Choroid plexus epithelial cell (primary cell): ENCODE measurements around the gene ZMIZ2.

ENCODE experiments used
- DNase-seq: peaks from one replicate; pipeline ENCODE4 v3.0.0-alpha.2; 2010; ENCODE audit warnings: low read depth
- H3K4me3 ChIP-seq: 2 replicates; pipeline ENCODE4 v1.5.1; 2011; ENCODE audit warnings: low read depth, mild to moderate bottlenecking, control low read depth, low read length, moderate library complexity
- TF ChIP-seq, protein P1 (sequence below): conservative IDR thresholded peaks from 2 replicates; pipeline ENCODE4 v1.5.1; 2011; ENCODE audit warnings: low read depth, mild to moderate bottlenecking, control low read depth, inconsistent platforms, low read length, moderate library complexity

The ZMIZ2 gene

DNA sequence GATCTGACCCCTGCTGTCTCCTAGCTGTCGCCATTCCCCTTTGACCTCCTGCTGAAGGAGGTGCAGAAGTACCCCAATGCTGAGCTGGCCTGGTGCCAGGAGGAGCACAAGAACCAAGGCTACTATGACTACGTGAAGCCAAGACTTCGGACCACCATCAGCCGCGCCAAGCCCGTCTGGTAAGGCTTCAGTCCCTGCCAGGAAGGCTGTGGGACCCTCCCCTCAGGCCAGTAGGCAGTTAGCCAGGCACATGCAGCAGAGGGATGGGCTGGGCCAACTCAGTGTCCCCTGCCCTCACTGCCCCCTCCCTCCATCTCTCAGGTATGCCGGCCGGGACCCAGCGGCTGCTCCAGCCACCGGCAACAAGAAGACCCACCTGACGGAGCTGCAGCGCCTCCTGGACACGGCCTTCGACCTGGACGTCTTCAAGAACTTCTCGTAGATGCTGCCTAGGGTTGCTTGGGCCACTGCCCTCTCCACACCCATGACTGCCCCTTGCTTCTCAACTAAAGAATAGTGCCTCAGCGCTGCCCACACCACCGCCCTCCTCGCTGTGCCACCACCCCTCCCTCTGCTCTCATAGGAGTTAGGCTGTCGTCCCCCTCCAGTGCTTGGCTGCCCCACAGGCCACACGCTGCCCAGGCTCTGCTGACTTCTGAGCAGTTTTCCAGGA, 41.0 kb upstream of the ZMIZ2 start:
- TF ChIP-seq, protein P1, sequence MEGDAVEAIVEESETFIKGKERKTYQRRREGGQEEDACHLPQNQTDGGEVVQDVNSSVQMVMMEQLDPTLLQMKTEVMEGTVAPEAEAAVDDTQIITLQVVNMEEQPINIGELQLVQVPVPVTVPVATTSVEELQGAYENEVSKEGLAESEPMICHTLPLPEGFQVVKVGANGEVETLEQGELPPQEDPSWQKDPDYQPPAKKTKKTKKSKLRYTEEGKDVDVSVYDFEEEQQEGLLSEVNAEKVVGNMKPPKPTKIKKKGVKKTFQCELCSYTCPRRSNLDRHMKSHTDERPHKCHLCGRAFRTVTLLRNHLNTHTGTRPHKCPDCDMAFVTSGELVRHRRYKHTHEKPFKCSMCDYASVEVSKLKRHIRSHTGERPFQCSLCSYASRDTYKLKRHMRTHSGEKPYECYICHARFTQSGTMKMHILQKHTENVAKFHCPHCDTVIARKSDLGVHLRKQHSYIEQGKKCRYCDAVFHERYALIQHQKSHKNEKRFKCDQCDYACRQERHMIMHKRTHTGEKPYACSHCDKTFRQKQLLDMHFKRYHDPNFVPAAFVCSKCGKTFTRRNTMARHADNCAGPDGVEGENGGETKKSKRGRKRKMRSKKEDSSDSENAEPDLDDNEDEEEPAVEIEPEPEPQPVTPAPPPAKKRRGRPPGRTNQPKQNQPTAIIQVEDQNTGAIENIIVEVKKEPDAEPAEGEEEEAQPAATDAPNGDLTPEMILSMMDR = no peak

DNA sequence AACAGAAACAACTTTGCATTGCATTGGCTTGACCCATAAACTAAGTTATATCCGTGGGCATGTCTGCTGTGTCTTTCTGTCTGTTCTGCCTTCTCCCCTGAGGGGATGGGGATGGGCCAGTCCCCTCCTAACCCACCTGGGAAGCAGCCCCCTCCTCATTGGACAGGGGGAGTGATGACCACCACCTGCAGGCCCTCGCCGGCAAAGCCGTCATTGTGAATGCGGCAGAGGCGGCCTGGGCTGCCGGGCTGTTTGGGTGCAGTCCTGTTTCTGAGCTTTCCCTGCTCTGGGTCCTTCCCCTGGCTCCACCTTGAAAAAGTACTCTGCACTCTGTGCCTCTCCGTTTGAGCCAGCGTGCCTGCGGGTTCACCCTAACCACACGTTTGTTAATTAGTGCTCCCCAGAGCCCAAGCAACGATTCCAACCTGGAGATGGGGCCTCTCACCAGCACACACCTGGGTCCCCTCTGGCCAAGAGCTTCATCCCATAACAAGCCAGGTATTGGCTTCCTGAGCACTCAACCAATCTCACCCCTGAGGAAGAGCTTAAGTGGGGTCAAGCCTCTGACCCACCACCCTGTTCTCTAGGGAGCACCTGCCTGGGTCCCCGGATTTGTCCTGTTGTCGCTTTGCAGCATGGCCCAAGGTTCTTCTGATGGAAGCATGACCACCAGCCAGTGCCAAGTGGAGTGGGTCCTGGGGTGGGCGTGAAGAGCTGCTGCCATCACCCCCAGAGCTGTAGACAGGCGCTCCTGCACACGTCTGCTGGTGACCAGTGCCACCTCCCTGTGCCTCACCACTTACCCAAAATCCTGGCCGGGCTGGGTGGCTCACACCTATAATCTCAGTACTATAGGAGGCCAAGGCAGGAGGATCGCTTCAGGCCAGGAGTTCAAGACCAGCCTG, 39.4 kb upstream of the ZMIZ2 start:
- H3K4me3 ChIP-seq = no peak overlapping the region
- TF ChIP-seq, protein P1 = no peak
- DNase-seq = no peak

More for the DNA sequence above, 41.0 kb upstream of the ZMIZ2 start:
- no peak overlapping the region for H3K4me3 ChIP-seq
- no peak for DNase-seq

- no peak overlapping the region for H3K4me3 ChIP-seq
- DNase-seq = no peak
- TF ChIP-seq, protein P1 = no peak
Measured at GRCh38 chr7:44709945-44710596, 38.6 kb upstream of the ZMIZ2 start.

DNA sequence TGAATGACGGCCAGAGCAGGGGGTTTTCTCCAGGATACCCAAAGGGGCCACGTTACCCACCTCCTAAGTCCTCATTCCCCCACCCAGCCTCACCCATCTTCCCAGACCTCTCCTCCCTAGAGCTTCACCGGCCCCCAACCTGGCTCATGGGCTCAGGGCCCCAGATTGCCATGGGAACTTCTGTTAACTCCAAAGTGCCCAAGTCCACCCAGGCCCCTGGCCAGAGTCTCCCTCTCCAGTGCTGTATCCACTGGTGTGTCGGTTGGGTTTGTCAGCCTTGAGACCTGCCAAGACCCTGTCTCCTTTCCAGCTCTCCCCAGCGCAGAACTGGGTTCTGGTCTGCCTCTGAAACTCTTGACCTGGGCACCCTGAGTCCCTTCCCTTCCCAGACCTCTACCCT, 37.1 kb upstream of the ZMIZ2 start:
- DNase-seq = no peak
- TF ChIP-seq, protein P1 = no peak
- H3K4me3 ChIP-seq = no peak overlapping the region

DNA sequence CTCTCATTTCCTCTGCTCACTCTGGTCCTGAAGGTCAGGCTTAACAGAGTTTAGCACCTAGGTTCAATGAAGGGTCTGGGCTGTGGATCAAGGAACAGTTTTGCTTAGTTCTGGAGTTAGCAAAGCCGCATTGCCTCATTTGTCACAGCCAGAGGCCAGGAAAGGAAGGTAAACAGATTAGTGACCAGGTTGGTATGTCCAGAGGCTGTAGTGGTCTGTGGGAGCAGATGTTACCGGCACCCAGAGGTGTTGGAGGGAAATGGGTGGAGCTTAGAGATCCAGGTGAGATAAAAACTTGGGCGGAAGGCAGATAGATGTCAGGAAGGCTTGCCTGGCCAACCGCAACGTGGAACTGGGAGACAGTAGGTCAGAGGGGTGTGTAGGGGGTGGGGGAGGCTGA, 36.6 kb upstream of the ZMIZ2 start:
- no peak overlapping the region for H3K4me3 ChIP-seq
- TF ChIP-seq, protein P1 = no peak
- DNase-seq = no peak

GRCh38 chr7:44713141-44713540, 35.5 kb upstream of the ZMIZ2 start:
- DNase-seq = no peak
- TF ChIP-seq, protein P1 = no peak

More at GRCh38 chr7:44713141-44713540, 35.5 kb upstream of the ZMIZ2 start:
- no peak overlapping the region for H3K4me3 ChIP-seq
